Measurements from ENCODE around the gene MMP17.
A peak's percentile ranks its signal among the peaks of the same experiment; 100 is the strongest.

Gene MMP17

DNA sequence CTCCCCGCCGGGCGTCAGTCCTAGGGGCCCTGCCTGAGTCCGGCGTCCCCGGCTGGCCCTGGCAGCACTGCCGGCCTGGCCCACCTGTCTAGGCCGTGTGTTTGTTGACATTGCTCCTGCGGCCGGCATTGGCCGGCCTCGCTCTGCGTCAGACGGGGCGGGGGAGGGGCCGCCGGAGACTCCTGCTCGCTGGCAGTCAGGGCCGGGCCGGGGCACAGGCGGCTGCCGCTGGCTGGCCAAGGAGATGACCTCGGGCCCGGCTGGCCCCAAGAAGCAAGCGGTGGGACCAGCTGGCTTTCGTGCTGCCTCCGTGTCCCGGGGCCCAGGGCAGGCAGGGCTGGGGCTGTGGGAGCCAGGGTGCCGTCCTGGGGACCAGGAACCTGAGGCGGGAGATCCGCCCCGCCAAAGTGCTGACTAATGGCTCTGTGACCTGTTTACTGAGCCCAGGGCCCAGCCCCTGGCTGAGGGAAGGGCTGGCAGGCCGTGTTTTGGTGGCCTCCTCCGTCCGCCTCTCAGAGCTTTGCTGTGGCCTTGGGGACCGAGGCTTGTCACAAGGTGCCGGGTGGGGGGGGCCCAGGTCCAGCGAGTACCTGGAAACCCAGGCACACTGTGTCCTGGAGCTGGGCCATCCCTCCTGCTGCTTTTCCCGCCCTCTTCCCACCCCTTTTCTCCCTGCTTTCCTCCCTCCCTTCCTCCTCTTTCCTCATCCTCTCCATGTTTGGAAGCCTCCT is 68.1 kb downstream of the MMP17 start:
- peak; percentile 64 to 91 for DNase-seq

DNA sequence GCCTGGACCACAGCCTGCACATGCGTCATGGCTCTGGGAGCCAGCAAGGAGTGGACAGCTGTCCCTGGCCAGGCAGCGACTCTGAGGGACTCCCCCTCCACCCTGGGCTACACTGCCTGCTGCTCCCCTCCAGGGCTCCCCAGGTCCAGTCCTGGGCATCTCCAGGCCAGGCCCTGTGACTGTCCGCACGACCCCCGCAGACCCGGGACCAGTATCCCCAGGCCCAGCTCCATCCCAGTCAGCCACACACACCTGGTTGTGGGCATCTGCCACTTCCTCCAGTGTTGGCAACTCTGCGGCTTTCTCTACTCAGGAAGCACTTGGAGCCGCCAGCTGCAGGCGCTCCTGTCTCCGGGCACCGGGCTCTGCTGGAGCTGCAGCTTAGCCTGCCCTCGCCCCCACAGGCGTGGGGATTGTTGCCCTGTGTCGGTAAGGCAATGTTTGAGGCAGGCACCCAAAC is 68.6 kb downstream of the MMP17 start:
- DNase-seq = no peak

DNA sequence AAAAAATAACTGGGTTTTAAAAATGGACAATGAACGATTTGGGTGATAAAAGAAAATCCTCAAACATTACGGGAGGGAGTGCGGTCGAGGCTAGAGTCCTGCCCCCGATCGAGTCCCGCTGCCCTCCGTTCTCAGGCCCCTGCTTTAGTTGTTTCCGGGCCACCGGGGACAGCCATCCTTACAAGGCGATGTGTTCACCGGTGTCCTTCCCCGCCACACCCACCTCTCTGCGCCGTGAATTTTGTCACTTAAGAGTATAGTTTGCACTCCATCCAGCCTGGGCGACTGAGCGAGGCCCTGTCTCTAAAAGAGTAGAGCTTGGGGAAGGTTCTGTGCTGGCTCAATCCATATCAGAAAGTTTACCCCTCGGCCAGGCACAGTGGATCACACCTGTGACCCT is 69.1 kb downstream of the MMP17 start:
- no peak for DNase-seq

DNA sequence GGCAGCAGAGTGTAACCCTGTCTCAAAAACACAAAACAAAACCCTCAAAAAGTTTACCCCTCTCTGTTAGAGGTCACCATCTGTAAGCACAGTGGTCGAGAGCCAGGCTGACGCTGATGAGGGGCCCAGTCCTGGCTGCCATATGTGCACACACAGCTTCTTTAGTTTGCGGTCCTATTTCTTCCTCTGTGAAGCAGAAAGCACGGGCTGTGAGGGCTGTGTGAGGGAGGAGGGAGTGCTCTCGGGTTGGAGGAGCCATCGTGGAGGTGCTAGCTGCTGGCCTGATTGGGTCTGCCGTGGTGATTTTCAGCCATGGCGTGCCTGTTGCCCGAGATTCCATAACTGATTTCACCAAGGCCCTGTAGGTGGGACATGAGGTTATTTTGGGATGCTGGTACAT is 69.7 kb downstream of the MMP17 start:
- DNase-seq = no peak

DNA sequence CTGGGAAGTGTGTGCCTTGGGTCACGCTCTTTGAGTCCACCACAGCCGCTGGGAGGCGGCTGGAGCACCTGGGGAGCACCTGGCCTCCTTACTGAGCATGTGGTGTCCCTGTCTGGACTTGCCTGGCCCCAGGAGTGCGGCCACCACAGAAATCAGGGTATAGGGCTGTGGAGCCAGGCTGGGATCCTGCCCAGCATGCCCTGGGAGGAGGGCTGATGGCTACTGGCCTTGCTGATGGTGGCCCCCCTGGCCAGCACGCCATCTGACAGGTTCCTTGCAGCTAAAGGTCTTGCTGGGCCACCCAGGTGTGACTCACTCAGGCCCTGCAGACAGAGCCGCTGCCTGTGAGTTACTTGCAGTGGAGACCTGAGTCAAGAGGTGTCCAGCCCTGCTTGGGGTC is 72.2 kb downstream of the MMP17 start:
- DNase-seq = no peak
